IMR-90 (cell line): Measurements from ENCODE around the gene GSN. TPM values are rescaled to one million over a fixed set of nuclear protein-coding genes. Genes with fewer than 3 reads are reported as not detected.
A peak's percentile ranks its signal among the peaks of the same experiment; 100 is the strongest.

Experiments
- ATAC-seq: fragments of 200-7000 bp; cut with Tn5 transposase; 2 replicates; pipeline ENCODE4 v1.9.1; 2020; ENCODE audit warnings: low read depth, mild to moderate bottlenecking, moderate library complexity
- BruUV-seq: library from RNA; stranded (reverse); fragments of 400-500 nt; replicated peaks from 2 replicates; lab custom pipeline; 2021; lab: Mats Ljungman, UMichigan
- CTCF ChIA-PET: fragments of 300-600 bp; formaldehyde crosslinking; extraction: SDS; loops from one replicate; lab custom pipeline; 2021; ENCODE audit warnings: antibody characterized with exemption; lab: Yijun Ruan, JAX
- POLR2A ChIA-PET: fragments of 300-600 bp; sonication (Branson Sonifier 250); formaldehyde crosslinking; loops from one replicate; lab custom pipeline; 2022; ENCODE audit warnings: antibody characterized with exemption; ENCODE audit not compliant: unreplicated experiment; lab: Charles Lee
- DNase-seq: peaks from one replicate; pipeline ENCODE4 v3.0.0; 2013
- H2AFZ ChIP-seq: replicated peaks from 2 replicates; pipeline ENCODE3; 2013; ENCODE audit warnings: low read length, mild to moderate bottlenecking; ENCODE audit not compliant: poor library complexity
- H2AK5ac ChIP-seq: 2 replicates; pipeline ENCODE4 v1.6.1; 2013; ENCODE audit warnings: low read depth, low read length, inconsistent platforms
- H2AK9ac ChIP-seq: replicated peaks from 2 replicates; pipeline ENCODE3; 2013; ENCODE audit warnings: mild to moderate bottlenecking, low read depth, low read length, moderate library complexity; ENCODE audit not compliant: poor library complexity
- H2BK120ac ChIP-seq: 2 replicates; pipeline ENCODE4 v1.6.1; 2013; ENCODE audit warnings: low read depth, low read length, inconsistent platforms
- H2BK15ac ChIP-seq: 3 replicates; pipeline ENCODE4 v1.6.1; 2013; ENCODE audit warnings: low read depth, low read length, inconsistent platforms
- H2BK20ac ChIP-seq: 2 replicates; pipeline ENCODE4 v1.6.1; 2013; ENCODE audit warnings: low read depth, mild to moderate bottlenecking, inconsistent platforms, low read length, moderate library complexity
- H2BK5ac ChIP-seq: 2 replicates; pipeline ENCODE4 v1.6.1; 2013; ENCODE audit warnings: mild to moderate bottlenecking, low read depth, low read length, inconsistent platforms; ENCODE audit not compliant: poor library complexity, severe bottlenecking
- H3K14ac ChIP-seq: replicated peaks from 2 replicates; pipeline ENCODE4 v1.6.1; 2013; ENCODE audit warnings: low read depth, low read length, inconsistent platforms
- H3K18ac ChIP-seq: 2 replicates; pipeline ENCODE4 v1.6.1; 2013; ENCODE audit warnings: low read depth, low read length, control low read depth
- H3K23ac ChIP-seq: 2 replicates; pipeline ENCODE4 v1.6.1; 2013; ENCODE audit warnings: low read depth, low read length, inconsistent platforms
- H3K27ac ChIP-seq: 2 replicates; pipeline ENCODE4 v1.5.1; 2013; ENCODE audit warnings: mild to moderate bottlenecking, control low read depth, low read length; ENCODE audit not compliant: insufficient read depth
- H3K27me3 ChIP-seq: 2 replicates; pipeline ENCODE4 v1.6.1; 2013; ENCODE audit warnings: low read length; ENCODE audit not compliant: control insufficient read depth, insufficient read depth
- H3K36me3 ChIP-seq: 2 replicates; pipeline ENCODE4 v1.6.1; 2013; ENCODE audit warnings: low read length, mixed read lengths; ENCODE audit not compliant: control insufficient read depth, insufficient read depth
- H3K4ac ChIP-seq: 2 replicates; pipeline ENCODE4 v1.6.1; 2013; ENCODE audit warnings: low read depth, low read length, inconsistent platforms
- H3K4me1 ChIP-seq: 2 replicates; pipeline ENCODE4 v1.6.1; 2013; ENCODE audit warnings: low read length, mixed read lengths; ENCODE audit not compliant: control insufficient read depth, insufficient read depth
- H3K4me2 ChIP-seq: 2 replicates; pipeline ENCODE4 v1.6.1; 2013; ENCODE audit warnings: low read depth, mild to moderate bottlenecking, control low read depth, low read length, moderate library complexity
- H3K4me3 ChIP-seq: 2 replicates; pipeline ENCODE4 v1.5.1; 2013; ENCODE audit warnings: low read depth, mild to moderate bottlenecking, control low read depth, low read length, moderate library complexity; ENCODE audit not compliant: insufficient read depth
- H3K56ac ChIP-seq: 2 replicates; pipeline ENCODE4 v1.6.1; 2013; ENCODE audit warnings: low read length, inconsistent platforms; ENCODE audit not compliant: insufficient read depth; ENCODE audit errors: extremely low read depth
- H3K79me1 ChIP-seq, 2 experiments: 2 replicates each; pipeline ENCODE4 v1.6.1; 2013; ENCODE audit warnings: low read length in 2 of 2, inconsistent platforms in 1 of 2, low read depth in 1 of 2
- H3K9ac ChIP-seq: 2 replicates; pipeline ENCODE4 v1.6.1; 2013; ENCODE audit warnings: low read depth, low read length, control low read depth
- H3K9me1 ChIP-seq: 2 replicates; pipeline ENCODE4 v1.6.1; 2013; ENCODE audit warnings: low read length, inconsistent platforms; ENCODE audit not compliant: insufficient read depth
- H3K9me3 ChIP-seq: 2 replicates; pipeline ENCODE4 v1.6.1; 2013; ENCODE audit warnings: low read length; ENCODE audit not compliant: control insufficient read depth, insufficient read depth
- H4K20me1 ChIP-seq: 2 replicates; pipeline ENCODE4 v1.6.1; 2013; ENCODE audit warnings: low read length, inconsistent platforms; ENCODE audit not compliant: insufficient read depth
- H4K5ac ChIP-seq: 2 replicates; pipeline ENCODE4 v1.6.1; 2013; ENCODE audit warnings: mild to moderate bottlenecking, low read depth, low read length, control low read depth
- H4K8ac ChIP-seq, 2 experiments: 2 replicates each; pipeline ENCODE4 v1.6.1; 2013; ENCODE audit warnings: low read depth in 2 of 2, low read length in 2 of 2, control low read depth in 1 of 2, inconsistent platforms in 1 of 2
- H4K91ac ChIP-seq: 2 replicates; pipeline ENCODE4 v1.6.1; 2013; ENCODE audit warnings: low read depth, low read length, inconsistent platforms; ENCODE audit not compliant: insufficient read depth
- BHLHE40 ChIP-seq: fragments of 150-350 bp; IDR thresholded peaks from 2 replicates; pipeline ENCODE4 v1.6.1; 2016; ENCODE audit warnings: mild to moderate bottlenecking, low read depth, low read length
- CHD1 ChIP-seq: IDR thresholded peaks from 2 replicates; pipeline ENCODE4 v1.6.1; 2012; ENCODE audit warnings: low read depth, low read length, improper control_type of control experiment
- CTCF ChIP-seq: conservative IDR thresholded peaks from 2 replicates; pipeline ENCODE4 v1.5.1; 2012; ENCODE audit warnings: mild to moderate bottlenecking, low read depth, low read length, improper control_type of control experiment
- ELK1 ChIP-seq: fragments of 150-350 bp; IDR thresholded peaks from 2 replicates; pipeline ENCODE4 v1.6.1; 2016; ENCODE audit warnings: low read depth, mild to moderate bottlenecking, low read length, moderate library complexity, borderline replicate concordance
- FOS ChIP-seq: fragments of 150-350 bp; IDR thresholded peaks from 2 replicates; pipeline ENCODE4 v1.6.1; 2016; ENCODE audit warnings: low read depth, low read length
- MAFK ChIP-seq: IDR thresholded peaks from 2 replicates; pipeline ENCODE4 v1.6.1; 2012; ENCODE audit warnings: low read depth, low read length, improper control_type of control experiment
- MXI1 ChIP-seq: IDR thresholded peaks from 2 replicates; pipeline ENCODE4 v1.6.1; 2012; ENCODE audit warnings: low read depth, mild to moderate bottlenecking, low read length, moderate library complexity, borderline replicate concordance
- NFE2L2 ChIP-seq: fragments of 150-350 bp; IDR thresholded peaks from 2 replicates; pipeline ENCODE4 v1.6.1; 2016; ENCODE audit warnings: low read depth, mild to moderate bottlenecking, low read length
- RAD21 ChIP-seq: IDR thresholded peaks from 2 replicates; pipeline ENCODE4 v1.6.1; 2012; ENCODE audit warnings: low read length, improper control_type of control experiment
- RCOR1 ChIP-seq: IDR thresholded peaks from 2 replicates; pipeline ENCODE4 v1.6.1; 2012; ENCODE audit warnings: mild to moderate bottlenecking, low read length, improper control_type of control experiment; ENCODE audit not compliant: insufficient replicate concordance
- RFX5 ChIP-seq: IDR thresholded peaks from 2 replicates; pipeline ENCODE4 v1.8.0; 2012; ENCODE audit warnings: low read depth, mild to moderate bottlenecking, low read length, moderate library complexity
- WGBS, 2 experiments: methylation state at CpG; one replicate each; pipeline versions ENCODE4 v1.1.5 to v1.1.7; 2013; ENCODE audit warnings: missing lambda C conversion rate in 2 of 2; ENCODE audit not compliant: insufficient read length in 1 of 2; ENCODE audit errors: extremely low coverage in 2 of 2; 5-methylcytosine and 5-hydroxymethylcytosine counted together
- dilution Hi-C: fragments of 300-500 bp; cut with HindIII; formaldehyde crosslinking; loops from one replicate; pipeline ENCODE4 v1.14.3; 2018; ENCODE audit warnings: low sequenced_read_pairs; ENCODE audit not compliant: unreplicated experiment
- in situ Hi-C: fragments of 300-500 bp; cut with MboI; formaldehyde crosslinking; loops from 3 replicates; pipeline ENCODE4 v1.14.3; 2019; ENCODE audit warnings: low sequenced_read_pairs, inconsistent platforms, mixed read lengths
- intact Hi-C: fragments of 100-400 bp; cut with micrococcal nuclease; formaldehyde crosslinking; loops from 2 replicates; pipeline ENCODE4 v1.10.0; 2022
- polyA plus RNA-seq, 3 experiments: library from polyadenylated mRNA; depleted of rRNA; stranded (reverse); fragments of >200 nt; gene quantifications; 2 replicates each; pipeline ENCODE4 v1.2.3, GENCODE V29; 2012; ENCODE audit warnings: low replicate concordance in 1 of 3
- total RNA-seq: library from RNA; depleted of rRNA; stranded (reverse); fragments of >200 nt; gene quantifications from 2 replicates; pipeline ENCODE4 v1.2.3, GENCODE V29; 2012

The GSN gene
- total and polyA plus RNA-seq, 2 of the 4 experiments (the other 2 are of a cell fraction) = 495 to 547 TPM

GRCh38 chr9:121322037-121322736 lies 54.2 kb downstream of the GSN start (continued):
- TF ChIP-seq NFE2L2 = peak; percentile 21; the same call in 1 of the 2 replicates
- no peak; the same call in 1 of the 2 replicates for TF ChIP-seq BHLHE40

GRCh38 chr9:121322737-121323448 lies 54.9 kb downstream of the GSN start:
- ChIA-PET POLR2A (interaction anchor here (0.6 kb wide), 1 partner anchor 46 kb away, joined by 4 read pairs; no protein-coding TSS in a partner anchor), CTCF (interaction anchor here (0.6 to 1.0 kb wide), 2 partner anchors 9 to 182 kb away, joined by 3 read pairs; no protein-coding TSS in a partner anchor)
- DNase-seq = no peak
- Histone ChIP-seq H3K56ac (peak overlapping the region; percentile 99), H4K20me1 (no peaks in the 10 kb centered on the region), H3K4me2 (peak overlapping the region; percentile 50; the same call in 1 of the 2 replicates), H3K79me1 (peaks cover 19 to 46% of the 10 kb centered on the region in 2 experiments), H2BK15ac (peak overlapping the region; percentile 96; the same call in 2 of the 3 replicates), H4K5ac (peak overlapping the region; percentile 97), H3K4me1 (peaks cover 15% of the 10 kb centered on the region), H3K36me3 (peaks cover 71% of the 10 kb centered on the region), H3K4ac (peak overlapping the region; percentile 99), H3K9ac (peak overlapping the region; percentile 7; the same call in 1 of the 2 replicates), H3K23ac (peak overlapping the region; percentile 99), H3K18ac (peak overlapping the region; percentile 98), H3K27me3 (no peaks in the 10 kb centered on the region), H4K91ac (peak overlapping the region; percentile 99), H2BK5ac (peak overlapping the region; percentile 100), H3K14ac (peak overlapping the region; percentile 93), H2AFZ (no peak overlapping the region), H2AK9ac (peak overlapping the region; percentile 83), H2AK5ac (peak overlapping the region; percentile 99), H3K9me1 (peaks cover 33% of the 10 kb centered on the region), H3K9me3 (no peaks in the 10 kb centered on the region), H3K27ac (peak overlapping the region; percentile 99), H4K8ac (peak overlapping the region; percentile 28 to 97), H2BK20ac (peak overlapping the region; percentile 99), H3K4me3 (no peak overlapping the region), H2BK120ac (peak overlapping the region; percentile 99)
- dilution Hi-C loops = no loop called here
- intact Hi-C loops = loop anchor here (2.0 kb wide), 1 partner anchor 50 kb away; no protein-coding TSS in a partner anchor
- in situ Hi-C loops = loop anchor here (5.0 kb wide), 1 partner anchor 74 kb away; no protein-coding TSS in a partner anchor
- WGBS, 2 experiments = no CpG with 5 or more reads among the region's 10 CpGs
- ATAC-seq = no peak; the same call in 1 of the 2 replicates
- TSS peak; percentile 64 for BruUV-seq
- no peak for TF ChIP-seq FOS
- TF ChIP-seq MXI1 = no peak
- no peak for TF ChIP-seq RFX5
- no peak for TF ChIP-seq RAD21
- no peak for TF ChIP-seq ELK1
- TF ChIP-seq MAFK = no peak
- no peak for TF ChIP-seq CTCF
- TF ChIP-seq CHD1 = no peak
- TF ChIP-seq RCOR1 = no peak
